BE2C (cell line): ENCODE data around the gene PLPP4.
A peak's percentile ranks its signal among the peaks of the same experiment; 100 is the strongest.

Experiments
- DNase-seq: peaks from one replicate; pipeline ENCODE4 v3.0.0-alpha.2; 2020
- H3K27me3 ChIP-seq: fragments of 250-450 bp; sonication (Bioruptor Pico); 2 replicates; pipeline ENCODE4 v1.5.1; 2020; ENCODE audit warnings: mild to moderate bottlenecking
- H3K36me3 ChIP-seq: fragments of 250-450 bp; sonication (Bioruptor Pico); 2 replicates; pipeline ENCODE4 v1.5.1; 2020; ENCODE audit warnings: mild to moderate bottlenecking
- H3K4me1 ChIP-seq: fragments of 250-450 bp; sonication (Bioruptor Pico); 2 replicates; pipeline ENCODE4 v1.5.1; 2020
- H3K4me3 ChIP-seq: 2 replicates; pipeline ENCODE4 v1.5.1; 2011; ENCODE audit warnings: low read depth, low read length
- H3K9me3 ChIP-seq: fragments of 250-450 bp; sonication (Bioruptor Pico); 2 replicates; pipeline ENCODE4 v1.5.1; 2020
- TF ChIP-seq, protein P1 (sequence below): IDR thresholded peaks from 2 replicates; pipeline ENCODE4 v1.5.1; 2012; ENCODE audit warnings: mild to moderate bottlenecking, low read depth, low read length

PLPP4 gene

DNA sequence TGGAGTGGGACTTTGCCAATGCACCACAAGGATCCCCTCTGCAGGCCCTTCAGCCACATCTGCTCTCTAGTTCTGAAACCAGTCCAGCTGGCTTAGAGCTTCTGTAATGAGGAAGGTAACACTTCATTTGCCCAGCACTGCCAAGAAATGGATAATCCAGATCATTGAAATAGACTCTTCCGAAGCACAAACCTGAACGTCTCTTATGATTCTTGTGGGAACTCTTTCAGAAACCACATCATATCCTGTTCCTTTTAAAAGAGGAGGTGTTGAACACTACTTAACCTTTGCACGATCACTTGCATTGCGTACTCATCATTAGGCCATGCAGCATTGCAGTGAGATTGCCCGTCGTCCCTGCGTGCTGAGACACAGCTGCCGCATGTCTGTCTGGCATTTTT is 25.8 kb upstream of the PLPP4 start:
- Histone ChIP-seq H3K4me1 (peaks cover 6% of the 10 kb centered on the region), H3K9me3 (no peaks in the 10 kb centered on the region), H3K36me3 (no peaks in the 10 kb centered on the region), H3K4me3 (no peak overlapping the region), H3K27me3 (no peaks in the 10 kb centered on the region)
- TF ChIP-seq, protein P1, sequence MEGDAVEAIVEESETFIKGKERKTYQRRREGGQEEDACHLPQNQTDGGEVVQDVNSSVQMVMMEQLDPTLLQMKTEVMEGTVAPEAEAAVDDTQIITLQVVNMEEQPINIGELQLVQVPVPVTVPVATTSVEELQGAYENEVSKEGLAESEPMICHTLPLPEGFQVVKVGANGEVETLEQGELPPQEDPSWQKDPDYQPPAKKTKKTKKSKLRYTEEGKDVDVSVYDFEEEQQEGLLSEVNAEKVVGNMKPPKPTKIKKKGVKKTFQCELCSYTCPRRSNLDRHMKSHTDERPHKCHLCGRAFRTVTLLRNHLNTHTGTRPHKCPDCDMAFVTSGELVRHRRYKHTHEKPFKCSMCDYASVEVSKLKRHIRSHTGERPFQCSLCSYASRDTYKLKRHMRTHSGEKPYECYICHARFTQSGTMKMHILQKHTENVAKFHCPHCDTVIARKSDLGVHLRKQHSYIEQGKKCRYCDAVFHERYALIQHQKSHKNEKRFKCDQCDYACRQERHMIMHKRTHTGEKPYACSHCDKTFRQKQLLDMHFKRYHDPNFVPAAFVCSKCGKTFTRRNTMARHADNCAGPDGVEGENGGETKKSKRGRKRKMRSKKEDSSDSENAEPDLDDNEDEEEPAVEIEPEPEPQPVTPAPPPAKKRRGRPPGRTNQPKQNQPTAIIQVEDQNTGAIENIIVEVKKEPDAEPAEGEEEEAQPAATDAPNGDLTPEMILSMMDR = no peak
- DNase-seq = no peak

DNA sequence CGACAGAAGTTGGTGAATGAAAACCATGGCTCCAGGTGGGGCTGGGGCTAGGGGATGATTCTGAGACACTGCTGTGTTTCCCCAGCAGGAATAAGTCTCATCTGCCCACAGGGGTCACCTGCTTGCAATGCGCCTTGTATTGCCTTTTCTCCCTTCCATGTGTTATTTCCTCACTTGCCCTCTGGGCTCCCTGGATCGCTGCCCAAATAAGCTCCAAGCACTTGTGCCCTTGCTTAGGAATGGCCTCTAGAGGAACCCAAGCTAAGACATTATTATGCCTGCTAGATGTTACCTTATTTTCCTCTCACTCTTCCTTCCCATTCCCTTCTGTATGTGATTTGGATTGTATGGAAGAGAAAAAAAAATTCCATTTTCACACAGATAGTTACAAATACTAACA is 24.8 kb upstream of the PLPP4 start:
- no peaks in the 10 kb centered on the region for H3K9me3 ChIP-seq
- no peaks in the 10 kb centered on the region for H3K36me3 ChIP-seq
- H3K4me1 ChIP-seq = peaks cover 6% of the 10 kb centered on the region
- peak; percentile 20 for DNase-seq
- TF ChIP-seq, protein P1 = no peak
- no peaks in the 10 kb centered on the region for H3K27me3 ChIP-seq
- no peak overlapping the region for H3K4me3 ChIP-seq

DNA sequence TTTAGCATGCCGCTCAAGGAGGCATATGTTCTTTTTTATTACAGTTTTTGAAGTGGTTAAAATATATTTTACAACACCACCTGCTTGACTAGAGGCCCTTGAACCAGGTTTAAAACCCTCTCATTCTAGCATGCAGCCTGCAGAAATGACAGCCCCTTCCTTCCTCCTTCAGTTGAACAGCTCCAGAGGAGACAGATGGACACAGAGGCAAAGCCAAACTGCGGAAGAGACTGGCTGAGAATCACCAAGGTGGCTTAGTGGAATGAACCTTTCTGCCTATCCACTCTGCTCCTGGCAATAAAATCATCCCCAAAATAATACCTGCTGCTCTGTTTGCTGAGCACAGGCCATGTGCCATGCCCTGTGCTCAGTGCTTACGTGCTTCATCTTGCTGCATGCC is 23.9 kb upstream of the PLPP4 start:
- Histone ChIP-seq H3K27me3 (no peaks in the 10 kb centered on the region), H3K9me3 (no peaks in the 10 kb centered on the region), H3K4me1 (peaks cover 5% of the 10 kb centered on the region), H3K4me3 (no peak overlapping the region), H3K36me3 (no peaks in the 10 kb centered on the region)
- TF ChIP-seq, protein P1 = no peak
- no peak for DNase-seq

DNA sequence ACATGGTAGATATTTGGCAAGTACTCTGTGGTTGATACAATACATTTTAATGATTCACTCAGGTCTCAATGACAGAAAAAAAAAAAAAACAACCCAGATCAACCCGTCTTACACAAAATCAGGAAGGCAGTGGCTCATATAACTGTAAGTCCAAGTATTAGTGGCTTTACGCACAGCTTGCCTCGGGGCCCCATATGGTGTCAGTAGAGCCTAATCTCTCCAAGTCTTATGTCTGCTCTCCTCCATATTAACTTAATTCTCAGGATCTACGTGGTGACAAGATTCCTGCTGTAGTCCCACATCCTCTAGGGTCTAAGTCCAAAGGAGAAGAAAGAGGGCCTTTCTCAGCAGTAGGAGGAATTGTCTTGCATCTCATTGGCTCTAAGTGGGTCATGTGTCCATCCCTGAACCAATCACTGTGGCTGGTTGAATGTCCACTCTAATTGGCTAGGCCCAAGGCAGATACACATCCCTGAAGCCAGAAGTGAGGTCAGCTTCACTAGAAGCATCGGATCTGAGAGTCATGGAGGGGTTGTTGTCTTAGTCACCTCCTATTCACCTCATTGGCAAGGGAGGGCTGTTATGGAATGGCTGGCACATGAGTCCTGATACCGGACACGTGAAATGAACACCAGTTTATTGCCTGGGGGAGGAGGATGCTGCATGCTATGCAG is 20.5 kb upstream of the PLPP4 start:
- Histone ChIP-seq H3K9me3 (no peaks in the 10 kb centered on the region), H3K36me3 (no peaks in the 10 kb centered on the region), H3K4me1 (peaks cover 4% of the 10 kb centered on the region), H3K27me3 (no peaks in the 10 kb centered on the region), H3K4me3 (no peak overlapping the region)
- TF ChIP-seq, protein P1 = peak; percentile 27
- DNase-seq = no peak

DNA sequence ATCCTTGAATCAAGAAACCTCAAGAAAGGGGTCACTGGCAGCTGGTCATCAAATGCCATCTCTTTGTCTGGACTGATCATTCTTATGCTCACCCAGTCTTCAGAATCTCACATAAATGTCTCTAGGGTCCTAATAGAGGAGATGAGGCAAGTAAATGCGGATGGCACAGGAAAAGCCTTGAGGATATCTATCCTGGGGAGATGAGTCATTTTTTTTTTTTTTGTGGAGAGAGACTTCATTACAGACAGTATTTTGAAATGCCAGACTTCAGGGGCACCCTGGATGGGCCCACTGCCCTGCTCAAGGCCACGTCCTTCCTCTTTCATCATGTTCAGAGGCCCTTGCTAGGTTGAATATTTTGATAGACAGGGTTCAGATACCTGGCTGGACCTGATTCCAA is 19.5 kb upstream of the PLPP4 start:
- TF ChIP-seq, protein P1 = no peak
- Histone ChIP-seq H3K36me3 (no peaks in the 10 kb centered on the region), H3K4me1 (peaks cover 4% of the 10 kb centered on the region; the same call in 1 of the 2 replicates), H3K27me3 (no peaks in the 10 kb centered on the region), H3K9me3 (no peaks in the 10 kb centered on the region), H3K4me3 (no peak overlapping the region)
- no peak for DNase-seq

DNA sequence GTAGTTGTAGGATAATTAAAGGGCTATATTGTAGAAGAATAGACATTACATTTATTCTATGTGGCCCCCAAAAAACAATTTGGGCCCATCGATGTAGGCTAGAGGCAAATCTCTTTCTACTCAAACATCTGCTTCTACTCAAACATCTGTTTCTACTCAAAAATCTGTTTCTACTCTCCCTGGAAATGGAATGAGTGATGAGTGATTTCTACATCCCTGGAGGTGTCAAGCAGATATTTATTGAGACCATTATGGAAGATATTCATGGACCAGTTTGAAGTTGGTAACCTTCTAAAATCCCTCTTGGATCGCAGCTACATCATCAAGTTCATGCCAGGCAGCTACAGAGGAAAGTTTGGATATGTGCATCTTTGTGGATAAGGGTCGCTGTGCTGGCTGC is 5.1 kb upstream of the PLPP4 start:
- no peaks in the 10 kb centered on the region; the same call in 1 of the 2 replicates for H3K4me1 ChIP-seq
- H3K36me3 ChIP-seq = no peaks in the 10 kb centered on the region
- H3K9me3 ChIP-seq = no peaks in the 10 kb centered on the region
- no peaks in the 10 kb centered on the region for H3K27me3 ChIP-seq
- DNase-seq = no peak
- TF ChIP-seq, protein P1 = no peak
- H3K4me3 ChIP-seq = no peak overlapping the region
